ENCODE results near the gene HEATR5B. TPM values are rescaled to one million over a fixed set of nuclear protein-coding genes. Genes with fewer than 3 reads are reported as not detected.

Gene HEATR5B
- 36.7 and 98.7 TPM in 2 replicates for total RNA-seq (2011; cell fraction: chromatin; rRNA removed; ENCODE audit: low replicate concordance)
- total RNA-seq (2011; cell fraction: nucleolus; rRNA removed): 17.5 and 22.0 TPM in 2 replicates
- 32.4 and 33.7 TPM in 2 replicates for total RNA-seq (2011; cell fraction: nucleoplasm; rRNA removed)
- total RNA-seq (2014; rRNA removed) (9.8 and 13.6 TPM in 2 replicates), total RNA-seq (2014; rRNA removed; fragmentation: Illumina TruSeq; extraction: Trizol) (16.9 and 18.2 TPM in 2 replicates), total RNA-seq (2015; rRNA removed; fragmentation: Illumina TruSeq; extraction: Trizol) (15.5 and 17.6 TPM in 2 replicates), total RNA-seq (2021) (12.2 and 12.7 TPM in 2 replicates), polyA plus RNA-seq (2011; rRNA removed) (18.4 and 21.7 TPM in 2 replicates), polyA plus RNA-seq (2014; fragmentation: Illumina TruSeq; extraction: Trizol) (10.2 and 10.8 TPM in 2 replicates), polyA plus RNA-seq (2014; fragmentation: Nextera tagmentation; extraction: Ambion mirVana) (1 to 10 TPM; 4.2 to 4.7 TPM), polyA plus RNA-seq (2014; rRNA removed) (10.1 and 10.6 TPM in 2 replicates), polyA minus RNA-seq (2011; rRNA and poly(A)+ RNA removed) (48.8 and 55.7 TPM in 2 replicates), Bru-seq, nascent RNA (percentile 66 among the genes with signal in this experiment), BruChase-seq, experiment 1, labeled RNA remaining after a 2-hour chase (percentile 72 among the genes with signal in this experiment), BruChase-seq, experiment 2, labeled RNA remaining after a 6-hour chase (percentile 74 among the genes with signal in this experiment)
- polyA plus RNA-seq (2011; cell fraction: cytosol; rRNA removed): 8.4 and 12.7 TPM in 2 replicates
- polyA plus RNA-seq (2011; cell fraction: nucleus; rRNA removed): 25.3 and 29.8 TPM in 2 replicates
- polyA plus RNA-seq (2012): 7.5 TPM in 2 replicates
- polyA minus RNA-seq (2011; cell fraction: cytosol; rRNA and poly(A)+ RNA removed): 9.5 and 17.7 TPM in 2 replicates
- 22.9 and 33.2 TPM in 2 replicates for polyA minus RNA-seq (2011; cell fraction: nucleus; rRNA and poly(A)+ RNA removed)
- long read RNA-seq, experiment 1, full-length matches to known transcripts: 10 of 41 reads
- long read RNA-seq, experiment 1, partial matches to known transcripts: 13 of 41 reads
- long read RNA-seq, experiment 1, other reads (novel, unspliced or antisense): 18 of 41 reads
- long read RNA-seq, experiment 2, partial matches to known transcripts: 5 of 7 reads
- long read RNA-seq, experiment 2, other reads (novel, unspliced or antisense): 2 of 7 reads
- long read RNA-seq, experiment 3, partial matches to known transcripts: 1 of 3 reads
- long read RNA-seq, experiment 3, other reads (novel, unspliced or antisense): 2 of 3 reads

- Histone ChIP-seq H3K9me3 (replicated peaks; ENCODE audit: control insufficient read depth, insufficient read depth, low read depth, low read length) (no peaks in the 10 kb centered on the region), H3K4me3 (peak within 1 kb of the TSS; percentile 76), H3K27me3 (ENCODE audit: control insufficient read depth in 2 of 2, insufficient read depth in 2 of 2, low read length in 2 of 2) (no peaks in the 10 kb centered on the region), H3K27ac (ENCODE audit: extremely low read depth, low read depth, low read length) (peak within 1 kb of the TSS; percentile 82), H3K36me3 (ENCODE audit: control insufficient read depth, insufficient read depth, low read length) (peaks cover 50% of the 10 kb centered on the region), H3K9me1 (ENCODE audit: control insufficient read depth, insufficient read depth, low read length) (no peaks in the 10 kb centered on the region), H2AFZ (ENCODE audit: low read depth, low read length) (peak within 1 kb of the TSS; percentile 100), H3K4me2 (ENCODE audit: insufficient read depth, low read length) (peak within 1 kb of the TSS; percentile 100), H4K20me1 (replicated peaks; ENCODE audit: control insufficient read depth, insufficient read depth, low read length) (no peaks in the 10 kb centered on the region), H3K79me2 (ENCODE audit: control insufficient read depth, insufficient read depth, low read length) (peaks cover 41% of the 10 kb centered on the region), H3K4me1 (replicated peaks in 1 of 2; ENCODE audit: control insufficient read depth in 2 of 2, insufficient read depth in 2 of 2, low read length in 2 of 2) (peaks cover 5 to 11% of the 10 kb centered on the region in 2 experiments; a peak in 3 of 5 replicates), H3K9ac (ENCODE audit: insufficient read depth in 1 of 2, low read depth in 2 of 2, low read length in 2 of 2) (peak within 1 kb of the TSS; percentile 86 to 100)
- FAIRE-seq (peak; percentile 97), DNase-seq (ENCODE audit: extremely low read depth in 1 of 4, low spot score in 3 of 4) (peak; percentile 98), ATAC-seq (peak; percentile 94)
- ChIA-PET POLR2A (interaction anchor here (0.6 to 1.6 kb wide), 2 partner anchors 22 to 52 kb away, joined by 3 to 4 read pairs; no protein-coding TSS in a partner anchor), CTCF (ENCODE audit: low intra/inter-chr PET ratio) (no interaction called here)
- under 1% methylated on average over 67 of the region's 74 CpGs for WGBS (ENCODE audit: insufficient coverage, low coverage, missing lambda C conversion rate)
- BruUV-seq (replicated peaks): TSS peak; percentile 74
- in situ Hi-C loops (cut with MboI): no loop called here
- intact Hi-C loops (cut with micrococcal nuclease): no loop called here
- no peak for TF ChIP-seq ZBTB8A (IDR thresholded peaks at IDR 0.05; ENCODE audit: partially characterized antibody)
- peak; percentile 84 for TF ChIP-seq HNRNPLL (IDR thresholded peaks at IDR 0.05; ENCODE audit: low read depth, low read length, poor library complexity, severe bottlenecking)
- TF ChIP-seq ZNF3 (CRISPR knock-in tag; IDR thresholded peaks at IDR 0.05): no peak
- TF ChIP-seq MBD2 (IDR thresholded peaks at IDR 0.05; ENCODE audit: borderline replicate concordance, low read depth): peak; percentile 43; the same call in 1 of the 2 replicates
- no peak for TF ChIP-seq ILK (tag; IDR thresholded peaks at IDR 0.05; ENCODE audit: borderline replicate concordance, low read depth)
- TF ChIP-seq, protein P1, sequence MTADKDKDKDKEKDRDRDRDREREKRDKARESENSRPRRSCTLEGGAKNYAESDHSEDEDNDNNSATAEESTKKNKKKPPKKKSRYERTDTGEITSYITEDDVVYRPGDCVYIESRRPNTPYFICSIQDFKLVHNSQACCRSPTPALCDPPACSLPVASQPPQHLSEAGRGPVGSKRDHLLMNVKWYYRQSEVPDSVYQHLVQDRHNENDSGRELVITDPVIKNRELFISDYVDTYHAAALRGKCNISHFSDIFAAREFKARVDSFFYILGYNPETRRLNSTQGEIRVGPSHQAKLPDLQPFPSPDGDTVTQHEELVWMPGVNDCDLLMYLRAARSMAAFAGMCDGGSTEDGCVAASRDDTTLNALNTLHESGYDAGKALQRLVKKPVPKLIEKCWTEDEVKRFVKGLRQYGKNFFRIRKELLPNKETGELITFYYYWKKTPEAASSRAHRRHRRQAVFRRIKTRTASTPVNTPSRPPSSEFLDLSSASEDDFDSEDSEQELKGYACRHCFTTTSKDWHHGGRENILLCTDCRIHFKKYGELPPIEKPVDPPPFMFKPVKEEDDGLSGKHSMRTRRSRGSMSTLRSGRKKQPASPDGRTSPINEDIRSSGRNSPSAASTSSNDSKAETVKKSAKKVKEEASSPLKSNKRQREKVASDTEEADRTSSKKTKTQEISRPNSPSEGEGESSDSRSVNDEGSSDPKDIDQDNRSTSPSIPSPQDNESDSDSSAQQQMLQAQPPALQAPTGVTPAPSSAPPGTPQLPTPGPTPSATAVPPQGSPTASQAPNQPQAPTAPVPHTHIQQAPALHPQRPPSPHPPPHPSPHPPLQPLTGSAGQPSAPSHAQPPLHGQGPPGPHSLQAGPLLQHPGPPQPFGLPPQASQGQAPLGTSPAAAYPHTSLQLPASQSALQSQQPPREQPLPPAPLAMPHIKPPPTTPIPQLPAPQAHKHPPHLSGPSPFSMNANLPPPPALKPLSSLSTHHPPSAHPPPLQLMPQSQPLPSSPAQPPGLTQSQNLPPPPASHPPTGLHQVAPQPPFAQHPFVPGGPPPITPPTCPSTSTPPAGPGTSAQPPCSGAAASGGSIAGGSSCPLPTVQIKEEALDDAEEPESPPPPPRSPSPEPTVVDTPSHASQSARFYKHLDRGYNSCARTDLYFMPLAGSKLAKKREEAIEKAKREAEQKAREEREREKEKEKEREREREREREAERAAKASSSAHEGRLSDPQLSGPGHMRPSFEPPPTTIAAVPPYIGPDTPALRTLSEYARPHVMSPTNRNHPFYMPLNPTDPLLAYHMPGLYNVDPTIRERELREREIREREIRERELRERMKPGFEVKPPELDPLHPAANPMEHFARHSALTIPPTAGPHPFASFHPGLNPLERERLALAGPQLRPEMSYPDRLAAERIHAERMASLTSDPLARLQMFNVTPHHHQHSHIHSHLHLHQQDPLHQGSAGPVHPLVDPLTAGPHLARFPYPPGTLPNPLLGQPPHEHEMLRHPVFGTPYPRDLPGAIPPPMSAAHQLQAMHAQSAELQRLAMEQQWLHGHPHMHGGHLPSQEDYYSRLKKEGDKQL (CRISPR knock-in tag; IDR thresholded peaks at IDR 0.05; ENCODE audit: borderline replicate concordance): no peak
These were observed at the start of gene HEATR5B, which contains the start of gene GPATCH11 for GRCh38 chr2:37083873-37084794. Gene HEATR5B, minus strand, starts transcription at chr2:37084372. Its CDS starts 958 bp downstream, at chr2:37083414. Gene GPATCH11, plus strand, starts transcription at chr2:37084518. Its CDS starts 3,864 bp downstream, at chr2:37088382.
